OCI-LY1 (cell line): ENCODE measurements around the gene DPM3.

Source experiments
- H2AFZ ChIP-seq: fragments of 200-600 bp; sonication (generic), shearing (Covaris generic); 2 replicates; pipeline ENCODE4 v1.6.0; 2014; ENCODE audit warnings: antibody characterized with exemption, mild to moderate bottlenecking, low read length
- H3F3A ChIP-seq: fragments of 200-600 bp; sonication (generic), shearing (Covaris generic); 2 replicates; pipeline ENCODE4 v1.6.0; 2014; ENCODE audit warnings: mild to moderate bottlenecking, antibody characterized with exemption, low read length, moderate library complexity; ENCODE audit not compliant: insufficient read depth
- H3K27ac ChIP-seq: fragments of 200-600 bp; sonication (generic); 2 replicates; pipeline ENCODE4 v1.5.1; 2014; ENCODE audit warnings: low read length, mixed run types, mild to moderate bottlenecking, low read depth; ENCODE audit not compliant: poor library complexity, severe bottlenecking
- H3K27me3 ChIP-seq: fragments of 200-600 bp; sonication (generic); 2 replicates; pipeline ENCODE4 v1.6.0; 2014; ENCODE audit warnings: antibody characterized with exemption, mild to moderate bottlenecking, low read length, moderate library complexity; ENCODE audit not compliant: insufficient read depth
- H3K36me3 ChIP-seq: fragments of 200-600 bp; sonication (generic); 2 replicates; pipeline ENCODE4 v1.6.1; 2014; ENCODE audit warnings: mild to moderate bottlenecking, antibody characterized with exemption, low read length, moderate library complexity, mixed read lengths; ENCODE audit not compliant: insufficient read depth
- H3K4me1 ChIP-seq: fragments of 200-600 bp; sonication (generic); 2 replicates; pipeline ENCODE4 v1.5.1; 2014; ENCODE audit warnings: mild to moderate bottlenecking, low read length, moderate library complexity; ENCODE audit not compliant: insufficient read depth, severe bottlenecking
- H3K4me2 ChIP-seq: fragments of 200-600 bp; sonication (generic), shearing (Covaris generic); 2 replicates; pipeline ENCODE4 v1.6.1; 2014; ENCODE audit warnings: low read length
- H3K4me3 ChIP-seq: fragments of 200-600 bp; sonication (generic); 2 replicates; pipeline ENCODE4 v1.5.1; 2014; ENCODE audit warnings: low read length, low read depth, mild to moderate bottlenecking, mixed read lengths; ENCODE audit not compliant: poor library complexity, severe bottlenecking
- H3K79me2 ChIP-seq: fragments of 200-600 bp; shearing (Covaris generic); 2 replicates; pipeline ENCODE4 v1.6.1; 2016; ENCODE audit warnings: mixed run types, low read length, mixed read lengths; ENCODE audit not compliant: insufficient read depth
- H3K9ac ChIP-seq: fragments of 200-600 bp; sonication (generic), shearing (Covaris generic); 2 replicates; pipeline ENCODE4 v1.6.1; 2014; ENCODE audit warnings: mild to moderate bottlenecking, low read length, mixed read lengths
- H3K9me2 ChIP-seq: fragments of 200-600 bp; sonication (generic), shearing (Covaris generic); 2 replicates; pipeline ENCODE4 v1.6.1; 2014; ENCODE audit warnings: low read depth, mild to moderate bottlenecking, low read length, mixed read lengths
- H3K9me3 ChIP-seq: fragments of 200-600 bp; shearing (Covaris generic); 2 replicates; pipeline ENCODE4 v1.6.1; 2014; ENCODE audit warnings: low read length, mixed read lengths
- H4K20me1 ChIP-seq: fragments of 200-600 bp; sonication (generic), shearing (Covaris generic); 2 replicates; pipeline ENCODE4 v1.6.0; 2016; ENCODE audit warnings: mild to moderate bottlenecking, low read length; ENCODE audit not compliant: insufficient read depth
- CTCF ChIP-seq: fragments of 200-600 bp; sonication (generic), shearing (Covaris generic); IDR thresholded peaks from 2 replicates; pipeline ENCODE4 v1.5.1; 2017; ENCODE audit warnings: mild to moderate bottlenecking, antibody characterized with exemption, low read length, moderate library complexity, mixed read lengths
- EZH2 ChIP-seq: fragments of 200-600 bp; sonication (generic), shearing (Covaris generic); IDR thresholded peaks from 2 replicates; pipeline ENCODE4 v1.8.0; 2017; ENCODE audit warnings: borderline replicate concordance, mixed run types, mild to moderate bottlenecking, antibody characterized with exemption, low read length, moderate library complexity, mixed read lengths

The DPM3 gene

GRCh38 chr1:155171836-155172731 is 31.8 kb upstream of the DPM3 start:
- Histone ChIP-seq H3K9me2 (no peaks in the 10 kb centered on the region), H3K4me1 (peaks cover 33% of the 10 kb centered on the region), H3K27me3 (no peaks in the 10 kb centered on the region), H3K9me3 (no peaks in the 10 kb centered on the region), H3K4me2 (peak overlapping the region; percentile 82), H4K20me1 (no peaks in the 10 kb centered on the region), H2AFZ (no peak overlapping the region), H3K9ac (peak overlapping the region; percentile 97), H3K79me2 (no peaks in the 10 kb centered on the region), H3K27ac (peak overlapping the region; percentile 78), H3K36me3 (peaks cover 17% of the 10 kb centered on the region), H3F3A (peaks cover 4% of the 10 kb centered on the region; the same call in 1 of the 2 replicates), H3K4me3 (peak overlapping the region; percentile 89)
- TF ChIP-seq CTCF (no peak), EZH2 (no peak)

DNA sequence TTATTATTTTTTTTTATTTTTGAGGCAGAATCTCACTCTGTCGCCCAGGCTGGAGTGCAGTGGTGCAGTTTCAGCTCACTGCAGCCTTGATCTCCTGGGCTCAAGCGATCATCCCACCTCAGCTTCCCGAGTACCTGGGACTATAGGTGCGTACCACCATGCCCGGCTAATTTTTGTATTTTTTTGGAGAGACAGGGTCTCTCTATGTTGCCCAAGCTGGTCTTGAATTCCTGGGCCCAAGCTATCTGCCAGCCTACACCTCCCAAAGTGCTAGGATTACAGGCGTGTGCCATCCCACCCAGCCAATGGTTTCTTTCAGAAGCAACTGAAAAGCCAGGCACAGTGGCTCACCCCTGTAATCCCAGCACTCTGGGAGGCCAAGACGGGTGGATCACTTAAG is 30.5 kb upstream of the DPM3 start:
- no peak overlapping the region for H3K9ac ChIP-seq
- H3F3A ChIP-seq = no peaks in the 10 kb centered on the region
- no peaks in the 10 kb centered on the region for H3K9me3 ChIP-seq
- no peak overlapping the region for H3K4me2 ChIP-seq
- no peaks in the 10 kb centered on the region for H3K9me2 ChIP-seq
- H3K36me3 ChIP-seq = peaks cover 17% of the 10 kb centered on the region
- no peak overlapping the region for H3K27ac ChIP-seq
- H4K20me1 ChIP-seq = no peaks in the 10 kb centered on the region
- H3K79me2 ChIP-seq = no peaks in the 10 kb centered on the region
- H3K4me1 ChIP-seq = peaks cover 33% of the 10 kb centered on the region
- H3K27me3 ChIP-seq = no peaks in the 10 kb centered on the region
- no peak overlapping the region for H3K4me3 ChIP-seq
- no peak overlapping the region for H2AFZ ChIP-seq
- TF ChIP-seq CTCF = no peak
- TF ChIP-seq EZH2 = no peak

GRCh38 chr1:155170101-155170785 is 29.9 kb upstream of the DPM3 start:
- no peak overlapping the region for H2AFZ ChIP-seq
- no peaks in the 10 kb centered on the region for H3K79me2 ChIP-seq
- no peak overlapping the region for H3K9ac ChIP-seq
- no peaks in the 10 kb centered on the region for H3F3A ChIP-seq
- H4K20me1 ChIP-seq = no peaks in the 10 kb centered on the region
- H3K4me1 ChIP-seq = peaks cover 33% of the 10 kb centered on the region
- H3K9me3 ChIP-seq = no peaks in the 10 kb centered on the region
- H3K4me3 ChIP-seq = no peak overlapping the region
- H3K27ac ChIP-seq = no peak overlapping the region
- no peak for TF ChIP-seq CTCF
- TF ChIP-seq EZH2 = no peak
- peaks cover 17% of the 10 kb centered on the region for H3K36me3 ChIP-seq
- no peak overlapping the region for H3K4me2 ChIP-seq
- no peaks in the 10 kb centered on the region for H3K27me3 ChIP-seq
- no peaks in the 10 kb centered on the region for H3K9me2 ChIP-seq
